WTC11 (cell line): ENCODE measurements around the gene MEDAG.

Source experiments
- ATF1 ChIP-seq: sonication (generic); formaldehyde crosslinking; IDR thresholded peaks from 2 replicates; pipeline ENCODE4 v1.8.1; 2023; ENCODE audit warnings: mild to moderate bottlenecking, moderate library complexity, missing genetic modification reagents
- ZSCAN18 ChIP-seq: fragments of 250-450 bp; sonication (Bioruptor Pico); IDR thresholded peaks from 2 replicates; pipeline ENCODE4 v2.1.2; 2022; ENCODE audit warnings: mild to moderate bottlenecking, moderate library complexity
- TF ChIP-seq, protein P1 (sequence below): sonication (generic); formaldehyde crosslinking; IDR thresholded peaks from 2 replicates; pipeline ENCODE4 v1.8.1; 2022; ENCODE audit warnings: low read depth, missing genetic modification reagents, borderline replicate concordance
- TF ChIP-seq, protein P2 (sequence below): sonication (generic); formaldehyde crosslinking; IDR thresholded peaks from 2 replicates; pipeline ENCODE4 v1.8.0; 2022; ENCODE audit warnings: missing genetic modification reagents
- TF ChIP-seq, protein P3 (sequence below): fragments of 200-600 bp; IDR thresholded peaks from 2 replicates; pipeline ENCODE4 v1.8.0; 2022; ENCODE audit warnings: antibody characterized with exemption

GRCh38 chr13:30880856-30881155 is 25.3 kb upstream of the MEDAG start:
- TF ChIP-seq, protein P1, sequence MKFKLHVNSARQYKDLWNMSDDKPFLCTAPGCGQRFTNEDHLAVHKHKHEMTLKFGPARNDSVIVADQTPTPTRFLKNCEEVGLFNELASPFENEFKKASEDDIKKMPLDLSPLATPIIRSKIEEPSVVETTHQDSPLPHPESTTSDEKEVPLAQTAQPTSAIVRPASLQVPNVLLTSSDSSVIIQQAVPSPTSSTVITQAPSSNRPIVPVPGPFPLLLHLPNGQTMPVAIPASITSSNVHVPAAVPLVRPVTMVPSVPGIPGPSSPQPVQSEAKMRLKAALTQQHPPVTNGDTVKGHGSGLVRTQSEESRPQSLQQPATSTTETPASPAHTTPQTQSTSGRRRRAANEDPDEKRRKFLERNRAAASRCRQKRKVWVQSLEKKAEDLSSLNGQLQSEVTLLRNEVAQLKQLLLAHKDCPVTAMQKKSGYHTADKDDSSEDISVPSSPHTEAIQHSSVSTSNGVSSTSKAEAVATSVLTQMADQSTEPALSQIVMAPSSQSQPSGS (CRISPR knock-in tag): no peak
- TF ChIP-seq, protein P2, sequence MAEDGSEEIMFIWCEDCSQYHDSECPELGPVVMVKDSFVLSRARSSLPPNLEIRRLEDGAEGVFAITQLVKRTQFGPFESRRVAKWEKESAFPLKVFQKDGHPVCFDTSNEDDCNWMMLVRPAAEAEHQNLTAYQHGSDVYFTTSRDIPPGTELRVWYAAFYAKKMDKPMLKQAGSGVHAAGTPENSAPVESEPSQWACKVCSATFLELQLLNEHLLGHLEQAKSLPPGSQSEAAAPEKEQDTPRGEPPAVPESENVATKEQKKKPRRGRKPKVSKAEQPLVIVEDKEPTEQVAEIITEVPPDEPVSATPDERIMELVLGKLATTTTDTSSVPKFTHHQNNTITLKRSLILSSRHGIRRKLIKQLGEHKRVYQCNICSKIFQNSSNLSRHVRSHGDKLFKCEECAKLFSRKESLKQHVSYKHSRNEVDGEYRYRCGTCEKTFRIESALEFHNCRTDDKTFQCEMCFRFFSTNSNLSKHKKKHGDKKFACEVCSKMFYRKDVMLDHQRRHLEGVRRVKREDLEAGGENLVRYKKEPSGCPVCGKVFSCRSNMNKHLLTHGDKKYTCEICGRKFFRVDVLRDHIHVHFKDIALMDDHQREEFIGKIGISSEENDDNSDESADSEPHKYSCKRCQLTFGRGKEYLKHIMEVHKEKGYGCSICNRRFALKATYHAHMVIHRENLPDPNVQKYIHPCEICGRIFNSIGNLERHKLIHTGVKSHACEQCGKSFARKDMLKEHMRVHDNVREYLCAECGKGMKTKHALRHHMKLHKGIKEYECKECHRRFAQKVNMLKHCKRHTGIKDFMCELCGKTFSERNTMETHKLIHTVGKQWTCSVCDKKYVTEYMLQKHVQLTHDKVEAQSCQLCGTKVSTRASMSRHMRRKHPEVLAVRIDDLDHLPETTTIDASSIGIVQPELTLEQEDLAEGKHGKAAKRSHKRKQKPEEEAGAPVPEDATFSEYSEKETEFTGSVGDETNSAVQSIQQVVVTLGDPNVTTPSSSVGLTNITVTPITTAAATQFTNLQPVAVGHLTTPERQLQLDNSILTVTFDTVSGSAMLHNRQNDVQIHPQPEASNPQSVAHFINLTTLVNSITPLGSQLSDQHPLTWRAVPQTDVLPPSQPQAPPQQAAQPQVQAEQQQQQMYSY (CRISPR knock-in tag): no peak
- TF ChIP-seq ZSCAN18 (CRISPR knock-in tag) (no peak), ATF1 (CRISPR knock-in tag) (no peak)
- TF ChIP-seq, protein P3, sequence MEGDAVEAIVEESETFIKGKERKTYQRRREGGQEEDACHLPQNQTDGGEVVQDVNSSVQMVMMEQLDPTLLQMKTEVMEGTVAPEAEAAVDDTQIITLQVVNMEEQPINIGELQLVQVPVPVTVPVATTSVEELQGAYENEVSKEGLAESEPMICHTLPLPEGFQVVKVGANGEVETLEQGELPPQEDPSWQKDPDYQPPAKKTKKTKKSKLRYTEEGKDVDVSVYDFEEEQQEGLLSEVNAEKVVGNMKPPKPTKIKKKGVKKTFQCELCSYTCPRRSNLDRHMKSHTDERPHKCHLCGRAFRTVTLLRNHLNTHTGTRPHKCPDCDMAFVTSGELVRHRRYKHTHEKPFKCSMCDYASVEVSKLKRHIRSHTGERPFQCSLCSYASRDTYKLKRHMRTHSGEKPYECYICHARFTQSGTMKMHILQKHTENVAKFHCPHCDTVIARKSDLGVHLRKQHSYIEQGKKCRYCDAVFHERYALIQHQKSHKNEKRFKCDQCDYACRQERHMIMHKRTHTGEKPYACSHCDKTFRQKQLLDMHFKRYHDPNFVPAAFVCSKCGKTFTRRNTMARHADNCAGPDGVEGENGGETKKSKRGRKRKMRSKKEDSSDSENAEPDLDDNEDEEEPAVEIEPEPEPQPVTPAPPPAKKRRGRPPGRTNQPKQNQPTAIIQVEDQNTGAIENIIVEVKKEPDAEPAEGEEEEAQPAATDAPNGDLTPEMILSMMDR: no peak
